Hepatocyte (in vitro differentiated cells): ENCODE measurements around the gene SOBP. TPM values are rescaled to one million over a fixed set of nuclear protein-coding genes. Genes with fewer than 3 reads are reported as not detected.

Experiments
- DNase-seq: peaks from one replicate; pipeline ENCODE4 v3.0.0-alpha.2; 2016; ENCODE audit warnings: low spot score
- H2AFZ ChIP-seq: fragments of 200-600 bp; sonication (generic); 2 replicates; pipeline ENCODE4 v1.6.0; 2016; ENCODE audit warnings: antibody characterized with exemption, mild to moderate bottlenecking
- H3K27ac ChIP-seq: fragments of 200-600 bp; sonication (generic); 2 replicates; pipeline ENCODE4 v1.5.1; 2016; ENCODE audit warnings: mild to moderate bottlenecking
- H3K27me3 ChIP-seq: fragments of 200-600 bp; sonication (generic); 2 replicates; pipeline ENCODE4 v1.6.1; 2016
- H3K36me3 ChIP-seq: fragments of 200-600 bp; sonication (generic); replicated peaks from 2 replicates; pipeline ENCODE4 v1.5.1; 2016; ENCODE audit warnings: low read depth; ENCODE audit not compliant: insufficient read depth
- H3K4me1 ChIP-seq: fragments of 200-600 bp; sonication (generic); 2 replicates; pipeline ENCODE4 v1.5.1; 2016; ENCODE audit warnings: mild to moderate bottlenecking, moderate library complexity; ENCODE audit not compliant: insufficient read depth
- H3K4me2 ChIP-seq: fragments of 200-600 bp; sonication (generic); 2 replicates; pipeline ENCODE4 v1.6.0; 2016
- H3K4me3 ChIP-seq: fragments of 200-600 bp; sonication (generic); 2 replicates; pipeline ENCODE4 v1.5.1; 2016; ENCODE audit warnings: mild to moderate bottlenecking
- H3K79me2 ChIP-seq: fragments of 200-600 bp; sonication (generic); 2 replicates; pipeline ENCODE4 v1.6.0; 2017; ENCODE audit warnings: mild to moderate bottlenecking
- H3K9me2 ChIP-seq: fragments of 200-600 bp; sonication (generic); replicated peaks from 2 replicates; pipeline ENCODE4 v1.6.0; 2017; ENCODE audit warnings: mild to moderate bottlenecking; ENCODE audit not compliant: insufficient read depth
- H3K9me3 ChIP-seq: fragments of 200-600 bp; sonication (generic); 2 replicates; pipeline ENCODE4 v1.5.1; 2016; ENCODE audit warnings: low read depth, mild to moderate bottlenecking
- H4K20me1 ChIP-seq: fragments of 200-600 bp; sonication (generic); 2 replicates; pipeline ENCODE4 v1.6.0; 2016; ENCODE audit warnings: mild to moderate bottlenecking; ENCODE audit not compliant: insufficient read depth, poor library complexity, severe bottlenecking
- CTCF ChIP-seq: fragments of 200-600 bp; sonication (generic); IDR thresholded peaks from 2 replicates; pipeline ENCODE4 v1.5.1; 2016; ENCODE audit warnings: antibody characterized with exemption, mild to moderate bottlenecking; ENCODE audit not compliant: poor library complexity
- EZH2 ChIP-seq: fragments of 200-600 bp; sonication (generic); IDR thresholded peaks from 2 replicates; pipeline ENCODE4 v1.6.1; 2016; ENCODE audit warnings: antibody characterized with exemption, mild to moderate bottlenecking, borderline replicate concordance
- EZH2phosphoT487 ChIP-seq: fragments of 200-600 bp; sonication (generic); IDR thresholded peaks from one replicate; pipeline ENCODE4 v1.6.1; 2018; ENCODE audit warnings: antibody characterized with exemption, mild to moderate bottlenecking, low read depth, moderate library complexity; ENCODE audit not compliant: unreplicated experiment, severe bottlenecking
- WGBS: methylation state at CpG from one replicate; pipeline ENCODE4 v1.1.6; 2016; ENCODE audit warnings: low lambda C conversion rate; ENCODE audit errors: missing lambda C conversion rate; 5-methylcytosine and 5-hydroxymethylcytosine counted together
- polyA plus RNA-seq: library from polyadenylated mRNA; unstranded; fragments of >200 nt; fragmentation: Nextera tagmentation; extraction: Ambion mirVana; gene quantifications from 2 replicates; pipeline ENCODE4 v1.2.1, GENCODE V29; 2016
- total RNA-seq: library from RNA; depleted of rRNA; stranded (reverse); fragments of >200 nt; gene quantifications from 2 replicates; pipeline ENCODE4 v1.2.3, GENCODE V29; 2014

Gene SOBP
- total and polyA plus RNA-seq, 2 experiments from 2014 or later = 2.1 to 2.2 TPM

DNA sequence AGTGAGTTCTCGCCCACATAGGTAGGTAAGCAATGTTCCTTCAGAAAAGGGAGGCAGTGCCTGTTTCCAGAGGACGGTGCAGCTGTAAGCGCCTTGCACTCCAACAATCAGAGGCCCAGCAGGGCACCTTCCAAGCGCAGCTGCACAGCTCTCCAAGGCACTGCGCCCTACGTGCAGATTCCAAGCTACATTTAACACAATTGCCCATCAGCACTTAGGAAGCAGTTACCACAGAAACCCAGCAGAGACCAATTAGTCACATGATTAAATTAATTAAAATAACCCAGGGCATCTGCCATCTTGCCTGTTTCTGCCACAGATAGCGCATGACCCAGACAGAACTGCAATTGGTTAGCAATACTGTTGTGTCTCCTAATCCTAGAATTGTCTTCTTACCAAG, 65.5 kb downstream of the SOBP start:
- Histone ChIP-seq H3K27me3 (no peaks in the 10 kb centered on the region), H3K4me2 (no peak overlapping the region), H2AFZ (no peak overlapping the region), H3K9me3 (no peaks in the 10 kb centered on the region), H3K4me1 (no peaks in the 10 kb centered on the region), H3K36me3 (no peaks in the 10 kb centered on the region), H3K27ac (no peak overlapping the region), H3K79me2 (no peaks in the 10 kb centered on the region), H4K20me1 (no peaks in the 10 kb centered on the region), H3K9me2 (no peaks in the 10 kb centered on the region), H3K4me3 (no peak overlapping the region)
- TF ChIP-seq EZH2 = no peak
- DNase-seq = no peak
- 93% methylated on average over 7 of the region's 7 CpGs for WGBS

GRCh38 chr6:107556082-107556481, 66.2 kb downstream of the SOBP start:
- Histone ChIP-seq H3K27me3 (no peaks in the 10 kb centered on the region), H3K36me3 (no peaks in the 10 kb centered on the region), H3K9me3 (no peaks in the 10 kb centered on the region)

DNA sequence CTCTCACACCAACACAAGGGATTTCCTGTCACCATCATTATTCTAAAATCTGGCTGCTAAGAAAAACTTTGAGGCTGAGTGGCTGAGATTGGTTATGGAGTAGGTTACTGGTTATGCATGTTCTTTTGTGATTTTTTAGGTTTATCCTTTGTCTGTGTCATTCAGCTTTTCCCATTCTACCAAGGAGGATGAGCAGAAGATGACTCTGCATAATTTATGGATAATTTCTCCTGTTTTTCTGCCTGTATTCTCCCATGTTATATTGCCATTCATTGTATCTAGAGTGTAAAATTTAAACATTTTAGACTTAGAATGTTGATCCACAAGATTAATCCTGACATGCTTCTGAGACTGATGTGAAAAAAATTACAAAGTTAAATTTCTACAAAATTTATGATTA, 67.8 kb downstream of the SOBP start:
- TF ChIP-seq CTCF (no peak), EZH2phosphoT487 (no peak), EZH2 (no peak)
- Histone ChIP-seq H3K4me1 (no peaks in the 10 kb centered on the region), H3K9me2 (no peaks in the 10 kb centered on the region)

More at GRCh38 chr6:107556082-107556481, 66.2 kb downstream of the SOBP start:
- Histone ChIP-seq H2AFZ (no peak overlapping the region), H3K4me1 (no peaks in the 10 kb centered on the region), H4K20me1 (no peaks in the 10 kb centered on the region), H3K27ac (no peak overlapping the region), H3K79me2 (no peaks in the 10 kb centered on the region), H3K4me3 (no peak overlapping the region), H3K9me2 (no peaks in the 10 kb centered on the region), H3K4me2 (no peak overlapping the region)
- TF ChIP-seq EZH2 (no peak), EZH2phosphoT487 (no peak), CTCF (no peak)
- no peak for DNase-seq

DNA sequence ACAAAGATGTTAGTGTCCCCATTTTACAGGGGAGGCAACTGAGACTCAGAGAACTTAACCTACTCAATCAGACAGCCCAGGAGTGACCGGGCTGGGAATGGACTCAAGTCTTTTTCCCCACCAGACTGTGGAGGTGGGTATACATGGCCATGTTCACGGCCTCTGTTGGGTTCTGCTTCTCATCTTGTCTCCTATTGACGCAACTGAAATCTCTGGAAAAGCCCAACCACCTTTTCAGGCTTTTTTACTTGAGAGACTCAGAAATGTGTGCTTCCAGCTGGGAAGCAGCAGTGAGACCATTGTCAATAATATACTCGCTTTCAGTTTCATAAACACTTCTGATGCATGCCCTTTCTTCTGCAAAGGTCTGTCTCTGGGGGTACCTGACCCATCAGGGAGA, 70.7 kb downstream of the SOBP start:
- no peaks in the 10 kb centered on the region for H3K9me2 ChIP-seq
- no peaks in the 10 kb centered on the region for H3K27me3 ChIP-seq
- peak overlapping the region; percentile 17 for H3K27ac ChIP-seq
- no peaks in the 10 kb centered on the region for H3K79me2 ChIP-seq
- H2AFZ ChIP-seq = no peak overlapping the region
- peak; percentile 11 for DNase-seq
- no peaks in the 10 kb centered on the region for H4K20me1 ChIP-seq
- 75% methylated on average over 4 of the region's 4 CpGs for WGBS
- H3K9me3 ChIP-seq = no peaks in the 10 kb centered on the region
- H3K36me3 ChIP-seq = no peaks in the 10 kb centered on the region
- TF ChIP-seq CTCF = no peak
- no peak for TF ChIP-seq EZH2
- TF ChIP-seq EZH2phosphoT487 = no peak
- H3K4me1 ChIP-seq = no peaks in the 10 kb centered on the region
- H3K4me2 ChIP-seq = no peak overlapping the region
- H3K4me3 ChIP-seq = no peak overlapping the region

More for the DNA sequence above, 67.8 kb downstream of the SOBP start:
- Histone ChIP-seq H2AFZ (no peak overlapping the region), H3K4me2 (no peak overlapping the region), H4K20me1 (no peaks in the 10 kb centered on the region), H3K36me3 (no peaks in the 10 kb centered on the region), H3K79me2 (no peaks in the 10 kb centered on the region), H3K4me3 (no peak overlapping the region), H3K9me3 (no peaks in the 10 kb centered on the region), H3K27me3 (no peaks in the 10 kb centered on the region), H3K27ac (no peak overlapping the region)
- DNase-seq = no peak
